Fibroblast of skin of right biceps (primary cell): ENCODE measurements around the gene TEX10.

Experiments
- DNase-seq: peaks from one replicate; pipeline ENCODE4 v3.0.0-alpha.2; 2013

TEX10 gene

GRCh38 chr9:100282388-100282719 is 70.4 kb downstream of the TEX10 start:
- no peak for DNase-seq

GRCh38 chr9:100281676-100282387 is 70.9 kb downstream of the TEX10 start:
- DNase-seq, result no peak

- no peak for DNase-seq
Observed at GRCh38 chr9:100281066-100281465, 71.7 kb downstream of the TEX10 start.

GRCh38 chr9:100277166-100277979 is 75.4 kb downstream of the TEX10 start:
- DNase-seq, result peak; percentile 86

GRCh38 chr9:100269656-100270055 is 83.1 kb downstream of the TEX10 start:
- no peak for DNase-seq

GRCh38 chr9:100268271-100268670 is 84.5 kb downstream of the TEX10 start:
- DNase-seq, result no peak

GRCh38 chr9:100267211-100267610 is 85.5 kb downstream of the TEX10 start:
- DNase-seq, result no peak
